Measurements from ENCODE around the gene SULF2.

GRCh38 chr20:47727909-47728361 lies 57.3 kb downstream of the SULF2 start:
- TF ChIP-seq POLR2A (IDR thresholded peaks at IDR 0.05): no peak
- TF ChIP-seq CTCF (IDR thresholded peaks at IDR 0.05): no peak

Measured in body of pancreas (tissue), 4 donors.